ENCODE results near the gene ASCC1.
"Not testable (repeated sequence)": the region's sequence is repeated elsewhere in the genome, so short reads cannot be mapped to it uniquely, and the experiment has no call there.

The ASCC1 gene

GRCh38 chr10:72215611-72216549 lies at the start of gene ASCC1, which contains the start of gene ANAPC16:
ASCC1 (minus strand) TSS chr10:72216276; CDS start chr10:72213298, 2,978 bp downstream.
ANAPC16 (plus strand) TSS chr10:72216012; CDS start chr10:72223915, 7,903 bp downstream.
- FAIRE-seq: no peak

- FAIRE-seq: no peak
Observed at GRCh38 chr10:72265508-72265907, 49.4 kb upstream of the ASCC1 start.

GRCh38 chr10:72264536-72264935 lies 48.5 kb upstream of the ASCC1 start:
- FAIRE-seq: no peak

GRCh38 chr10:72263613-72264241 lies 47.7 kb upstream of the ASCC1 start:
- FAIRE-seq: no peak

DNA sequence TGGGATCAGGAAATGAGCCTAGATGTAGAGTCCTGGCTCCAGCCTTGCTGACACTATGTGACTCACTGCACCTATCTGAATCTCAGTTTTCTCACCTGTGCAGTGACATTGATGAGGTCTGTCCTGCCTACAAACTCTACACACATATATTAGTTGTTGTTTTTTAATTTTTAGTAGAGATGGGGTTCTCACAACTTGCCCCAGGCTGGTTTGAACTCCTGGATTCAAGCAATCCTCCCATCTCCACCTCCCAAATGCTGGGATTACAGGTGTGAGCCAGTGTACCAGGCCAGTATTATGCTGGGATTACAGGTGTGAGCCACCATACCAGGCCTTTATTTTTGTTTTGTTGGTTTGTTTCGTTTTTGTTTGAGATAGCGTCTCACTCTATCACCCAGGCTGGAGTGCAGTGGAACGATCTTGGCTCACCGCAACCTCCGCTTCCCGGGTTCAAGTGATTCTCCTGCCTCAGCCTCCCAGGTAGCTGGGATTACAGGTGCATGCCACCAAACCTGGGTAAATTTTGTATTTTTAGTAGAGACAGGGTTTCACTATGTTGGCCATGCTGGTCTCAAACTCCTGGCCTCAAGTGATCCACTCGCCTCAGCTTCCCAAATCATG lies 45.8 kb upstream of the ASCC1 start:
- no peak for FAIRE-seq

- FAIRE-seq: no peak
Observed at GRCh38 chr10:72260976-72261783, 45.1 kb upstream of the ASCC1 start.

DNA sequence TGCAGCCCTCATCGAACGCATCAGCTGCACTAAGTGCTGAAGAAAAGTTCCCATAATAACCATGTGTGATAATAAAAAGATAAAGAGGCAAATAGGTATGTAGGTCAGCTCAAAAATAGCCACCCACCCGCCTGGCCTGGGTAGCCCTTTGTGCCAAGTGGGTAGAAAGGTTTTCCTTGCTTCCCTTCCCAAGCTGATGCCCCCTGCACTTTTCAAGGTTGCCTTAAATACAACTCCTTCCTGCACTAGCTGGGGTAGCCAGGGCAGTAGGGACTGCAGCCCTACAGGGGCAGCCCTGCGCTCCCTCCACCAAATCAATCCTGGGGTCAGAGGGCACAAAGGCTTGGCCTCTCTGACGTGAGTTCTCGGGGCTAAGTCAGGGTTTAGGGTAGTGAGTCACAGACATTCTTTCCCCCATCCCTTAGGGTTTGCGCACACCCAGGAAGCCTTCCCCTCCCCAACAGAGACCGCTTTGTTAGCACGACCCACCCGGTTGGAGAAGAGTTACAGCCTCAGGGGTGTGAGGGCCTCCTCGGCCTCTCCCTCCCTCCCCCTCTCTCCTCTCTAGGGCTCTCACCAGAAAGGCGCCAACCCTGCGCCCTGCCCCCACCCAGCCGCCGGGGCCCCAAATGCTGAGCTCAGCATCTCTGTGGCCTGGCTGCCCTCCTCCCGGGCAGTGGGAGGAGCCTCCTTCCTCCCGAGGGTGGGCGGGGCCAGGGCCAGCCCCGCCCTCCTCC lies 44.3 kb upstream of the ASCC1 start:
- no peak for FAIRE-seq

DNA sequence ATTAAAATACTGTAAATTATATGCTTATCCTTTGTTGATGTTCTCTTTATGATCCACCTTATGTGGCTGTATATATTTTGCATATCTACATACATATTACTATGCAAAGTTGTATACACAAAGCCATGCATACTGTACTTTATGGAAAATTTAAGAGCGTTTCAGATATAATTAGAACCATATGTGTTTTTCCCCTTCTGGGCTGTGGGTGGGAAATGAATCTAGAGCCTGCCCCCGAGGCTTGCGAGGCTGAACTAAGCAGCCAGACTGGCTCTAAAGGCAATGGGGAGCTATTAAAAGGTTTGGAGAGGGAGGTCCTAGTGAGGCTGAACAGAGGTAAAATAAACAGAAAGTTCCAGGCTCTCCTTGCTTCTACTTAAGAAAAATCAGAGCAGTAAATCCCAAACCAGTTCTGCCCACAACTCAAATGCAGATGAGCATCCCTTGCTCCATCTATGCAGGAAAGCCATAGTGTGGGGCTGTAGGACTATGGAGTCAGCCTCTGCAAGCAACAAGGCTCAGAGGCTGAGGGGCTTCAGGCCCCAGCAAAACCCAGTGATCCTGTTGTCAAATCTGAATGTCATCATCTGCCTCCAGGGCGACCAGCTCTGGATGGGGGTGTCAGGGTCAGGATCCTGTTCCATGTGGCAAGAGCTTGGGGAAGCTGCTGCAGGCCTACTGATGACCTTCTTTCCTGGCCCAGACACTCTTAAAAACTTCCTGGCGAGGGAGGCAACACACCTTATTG lies 43.6 kb upstream of the ASCC1 start:
- FAIRE-seq: no peak

DNA sequence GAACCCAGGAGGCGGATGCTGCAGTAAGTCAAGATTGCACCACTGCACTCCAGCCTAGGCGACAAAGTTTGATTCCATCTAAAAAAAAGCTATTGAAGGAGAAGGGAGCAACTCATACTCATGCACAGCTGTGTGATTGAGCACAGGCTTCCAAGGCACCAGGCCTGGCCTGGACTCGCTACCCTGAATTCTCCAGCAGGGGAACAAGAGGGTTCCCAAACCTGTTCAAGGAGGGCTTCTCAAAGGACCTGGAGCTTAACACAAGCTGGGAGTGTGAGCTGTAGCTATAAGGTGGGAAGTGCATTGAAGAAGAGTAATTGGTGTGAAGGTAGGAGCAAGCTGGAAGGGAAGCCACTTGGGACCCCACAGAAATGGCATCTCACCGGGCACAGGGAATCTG lies 42.5 kb upstream of the ASCC1 start:
- FAIRE-seq: no peak

- FAIRE-seq: no peak
Observed at GRCh38 chr10:72257051-72257892, 41.2 kb upstream of the ASCC1 start.

DNA sequence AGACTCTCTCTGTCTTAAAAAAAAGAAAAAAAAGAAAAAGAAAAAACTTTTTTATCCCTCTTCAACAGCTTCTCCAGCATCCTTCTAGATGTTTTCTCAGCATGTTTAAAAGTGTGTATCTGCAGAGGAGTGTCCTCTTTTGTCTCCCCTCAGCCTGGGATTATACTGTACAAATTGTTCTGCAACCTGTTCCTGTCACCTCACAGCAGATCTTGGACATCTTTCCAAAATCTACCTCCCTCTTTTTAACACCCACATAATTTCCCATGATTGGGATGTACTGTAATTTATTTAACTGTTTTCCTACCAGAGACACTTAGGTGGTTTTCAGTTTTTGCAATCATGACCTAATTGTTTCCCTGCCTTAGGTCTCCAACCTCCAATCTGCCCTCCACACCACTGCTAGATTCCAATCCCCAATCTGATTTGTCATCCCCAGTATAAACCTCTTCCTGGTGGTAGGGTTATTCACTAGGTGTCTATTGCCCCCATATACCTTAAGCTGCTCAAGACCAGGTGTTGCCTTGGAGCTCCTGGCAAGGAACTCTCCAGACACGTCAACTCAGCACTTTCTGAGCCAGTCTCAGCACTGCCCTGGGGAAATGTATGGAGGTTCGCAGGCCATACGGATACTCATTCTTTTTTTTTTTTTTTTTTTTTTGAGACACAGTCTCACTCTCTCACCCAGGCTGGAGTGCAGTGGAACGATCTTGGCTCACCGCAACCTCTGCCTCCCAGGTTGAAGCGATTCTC lies 40.1 kb upstream of the ASCC1 start:
- FAIRE-seq: no peak

GRCh38 chr10:72254813-72255568 lies 38.9 kb upstream of the ASCC1 start:
- no peak for FAIRE-seq

DNA sequence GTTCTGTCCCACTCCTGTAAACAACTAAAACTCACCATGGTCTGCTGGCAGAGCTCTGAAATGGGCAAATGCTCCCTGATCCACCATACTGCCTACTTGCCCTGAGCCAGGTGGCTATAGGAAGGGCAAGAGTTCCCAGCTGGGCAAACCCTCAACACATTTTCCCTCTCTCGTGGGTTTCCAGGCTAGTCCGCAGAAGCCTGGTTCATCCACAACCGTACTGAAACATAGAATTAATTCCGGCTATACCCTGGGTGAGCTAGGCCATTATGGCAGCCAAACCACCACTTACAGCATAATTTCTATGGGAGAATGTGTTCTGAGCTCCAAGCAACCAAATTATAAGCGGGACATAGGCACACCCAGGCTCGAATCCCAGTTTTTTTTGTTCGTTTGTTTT lies 37.5 kb upstream of the ASCC1 start:
- FAIRE-seq: no peak

DNA sequence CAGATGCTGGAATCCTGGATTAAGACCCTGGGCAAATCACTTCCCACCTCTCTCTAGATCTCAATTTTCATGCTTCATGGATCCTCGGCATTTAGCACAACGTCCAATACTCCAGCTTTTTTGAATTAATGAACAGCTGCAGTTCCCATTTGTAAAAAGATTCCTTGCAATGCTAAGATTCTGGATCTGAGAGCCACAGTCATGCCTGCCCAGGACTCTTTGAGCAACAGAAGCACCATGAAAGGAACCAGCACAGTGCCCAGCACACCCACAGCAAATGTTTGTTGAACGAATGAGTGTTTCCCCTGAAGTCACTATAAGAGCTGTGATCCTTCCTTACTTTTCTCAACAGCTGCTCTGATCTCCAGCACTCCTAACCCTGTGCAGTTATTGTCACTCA lies 36.9 kb upstream of the ASCC1 start:
- no peak for FAIRE-seq

- FAIRE-seq: no peak
Observed at GRCh38 chr10:72251635-72252034, 35.6 kb upstream of the ASCC1 start.

- no peak for FAIRE-seq
Observed at GRCh38 chr10:72250666-72251065, 34.6 kb upstream of the ASCC1 start.

DNA sequence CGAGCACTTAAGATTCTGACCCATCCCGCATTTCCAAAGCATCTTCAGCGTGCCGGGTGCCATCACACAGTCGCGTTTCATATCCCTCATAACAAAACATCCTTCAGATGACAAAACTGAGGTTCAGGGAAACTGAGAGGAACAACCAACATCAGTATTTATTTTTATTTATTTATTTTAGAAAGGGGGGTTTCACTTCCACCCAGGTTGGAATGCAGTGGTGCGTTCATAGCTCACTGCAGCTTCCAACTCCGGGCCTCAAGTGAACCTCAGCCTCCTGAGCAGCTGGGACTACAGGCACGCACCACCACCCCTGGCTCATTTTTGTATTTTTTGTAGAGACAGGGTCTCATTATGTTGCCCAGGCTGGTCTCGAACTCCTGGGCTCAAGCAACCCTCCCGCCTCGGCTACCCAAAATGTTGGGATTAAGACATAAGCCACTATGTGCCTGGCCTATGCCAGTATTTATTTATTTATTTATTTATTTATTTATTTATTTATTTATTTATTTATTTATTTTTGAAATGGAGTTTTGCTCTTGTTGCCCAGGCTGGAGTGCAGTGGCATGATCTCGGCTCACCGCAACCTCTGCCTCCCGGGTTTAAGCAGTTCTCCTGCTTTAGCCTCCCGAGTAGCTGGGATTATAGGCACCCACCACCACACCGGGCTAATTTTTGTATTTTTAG lies 33.2 kb upstream of the ASCC1 start:
- FAIRE-seq: not testable (repeated sequence)
